MM.1S (cell line): Measurements from ENCODE around the gene THAP6.

Source experiments
- DNase-seq: peaks from one replicate; pipeline ENCODE4 v3.0.0-alpha.2; 2015
- H2AFZ ChIP-seq: fragments of 300-600 bp; sonication (generic); 2 replicates; pipeline ENCODE4 v1.6.0; 2016; ENCODE audit warnings: antibody characterized with exemption, low read length
- H3F3A ChIP-seq: fragments of 300-600 bp; sonication (generic); 2 replicates; pipeline ENCODE4 v1.6.1; 2016; ENCODE audit warnings: mild to moderate bottlenecking, antibody characterized with exemption, low read length, moderate library complexity, mixed read lengths; ENCODE audit not compliant: insufficient read depth
- H3K27ac ChIP-seq: fragments of 300-600 bp; sonication (generic); 2 replicates; pipeline ENCODE4 v1.5.1; 2016; ENCODE audit warnings: mild to moderate bottlenecking, low read length
- H3K27me3 ChIP-seq: fragments of 300-600 bp; sonication (generic); replicated peaks from 2 replicates; pipeline ENCODE4 v1.6.0; 2016; ENCODE audit warnings: low read length; ENCODE audit not compliant: insufficient read depth
- H3K36me3 ChIP-seq: fragments of 300-600 bp; sonication (generic); replicated peaks from 2 replicates; pipeline ENCODE4 v1.6.1; 2016; ENCODE audit warnings: mild to moderate bottlenecking, low read length, mixed read lengths; ENCODE audit not compliant: insufficient read depth
- H3K4me1 ChIP-seq: fragments of 300-600 bp; sonication (generic); 2 replicates; pipeline ENCODE4 v1.6.1; 2016; ENCODE audit warnings: low read length, mixed read lengths
- H3K4me2 ChIP-seq: fragments of 300-600 bp; sonication (generic); 2 replicates; pipeline ENCODE4 v1.6.0; 2016; ENCODE audit warnings: low read depth, low read length
- H3K4me3 ChIP-seq: fragments of 300-600 bp; sonication (generic); 2 replicates; pipeline ENCODE4 v1.5.1; 2016; ENCODE audit warnings: low read length, mixed read lengths
- H3K79me2 ChIP-seq: fragments of 300-600 bp; sonication (generic); 2 replicates; pipeline ENCODE4 v1.6.1; 2016; ENCODE audit warnings: mixed run types, low read length, mixed read lengths
- H3K9ac ChIP-seq: fragments of 300-600 bp; sonication (generic); 2 replicates; pipeline ENCODE4 v1.6.1; 2016; ENCODE audit warnings: low read length, mixed read lengths
- H3K9me2 ChIP-seq: fragments of 300-600 bp; sonication (generic); replicated peaks from 2 replicates; pipeline ENCODE4 v1.6.1; 2016; ENCODE audit warnings: mild to moderate bottlenecking, low read length, mixed read lengths; ENCODE audit not compliant: insufficient read depth
- H3K9me3 ChIP-seq: fragments of 300-600 bp; sonication (generic); replicated peaks from 2 replicates; pipeline ENCODE4 v1.6.1; 2016; ENCODE audit warnings: mild to moderate bottlenecking, low read length, mixed read lengths; ENCODE audit not compliant: insufficient read depth
- H4K20me1 ChIP-seq: fragments of 300-600 bp; sonication (generic); 2 replicates; pipeline ENCODE4 v1.6.1; 2016; ENCODE audit warnings: mild to moderate bottlenecking, low read length, moderate library complexity, mixed read lengths; ENCODE audit not compliant: insufficient read depth
- CTCF ChIP-seq: fragments of 300-600 bp; sonication (generic); IDR thresholded peaks from 2 replicates; pipeline ENCODE4 v1.5.1; 2016; ENCODE audit warnings: antibody characterized with exemption, low read length, mixed read lengths
- EZH2 ChIP-seq: fragments of 300-600 bp; sonication (generic); optimal IDR thresholded peaks from 2 replicates; pipeline ENCODE3; 2017; ENCODE audit warnings: low read depth, mild to moderate bottlenecking, antibody characterized with exemption, low read length, mixed read lengths
- EZH2phosphoT487 ChIP-seq: fragments of 300-600 bp; sonication (generic); IDR thresholded peaks from 2 replicates; pipeline ENCODE4 v1.6.1; 2018; ENCODE audit warnings: antibody characterized with exemption, low read length

THAP6 gene

GRCh38 chr4:75477201-75477600 lies 37.1 kb upstream of the THAP6 start:
- TF ChIP-seq EZH2 (no peak), EZH2phosphoT487 (no peak), CTCF (no peak)
- H3K9ac ChIP-seq = no peak overlapping the region
- no peaks in the 10 kb centered on the region for H3K79me2 ChIP-seq
- no peaks in the 10 kb centered on the region for H3F3A ChIP-seq
- no peak for DNase-seq
- no peak overlapping the region for H3K4me2 ChIP-seq
- no peaks in the 10 kb centered on the region for H3K4me1 ChIP-seq
- H3K9me2 ChIP-seq = no peaks in the 10 kb centered on the region
- no peaks in the 10 kb centered on the region for H3K9me3 ChIP-seq
- H3K27ac ChIP-seq = no peak overlapping the region
- no peaks in the 10 kb centered on the region for H3K27me3 ChIP-seq
- no peaks in the 10 kb centered on the region for H4K20me1 ChIP-seq
- H2AFZ ChIP-seq = no peak overlapping the region
- no peak overlapping the region for H3K4me3 ChIP-seq
- 0 out of 2 replicates have a peak, but pooled peaks cover 4% of the 10 kb centered on the region for H3K36me3 ChIP-seq

DNA sequence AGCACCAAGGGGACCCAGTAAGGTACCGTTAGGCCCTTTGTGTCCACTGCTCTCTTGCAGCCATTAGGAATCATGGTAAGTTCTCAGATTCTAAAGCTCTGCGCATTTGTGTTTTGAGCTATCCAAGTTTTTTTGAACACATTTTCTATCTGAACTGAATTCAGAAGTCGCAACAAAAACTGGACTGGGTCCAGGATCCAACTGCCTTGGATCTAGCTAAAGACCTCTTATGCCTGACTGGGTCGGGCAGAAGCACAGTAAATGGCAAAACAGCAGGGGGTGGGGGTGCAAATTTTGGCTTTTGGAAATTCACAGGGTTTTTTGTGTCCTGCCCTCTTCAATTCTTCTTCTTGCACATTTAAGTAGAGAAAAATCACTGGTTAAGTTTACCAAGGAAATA lies 30.1 kb upstream of the THAP6 start:
- no peaks in the 10 kb centered on the region for H3K79me2 ChIP-seq
- H3K4me2 ChIP-seq = no peak overlapping the region
- no peaks in the 10 kb centered on the region for H3K9me2 ChIP-seq
- no peaks in the 10 kb centered on the region for H3F3A ChIP-seq
- no peaks in the 10 kb centered on the region for H4K20me1 ChIP-seq
- no peaks in the 10 kb centered on the region for H3K4me1 ChIP-seq
- TF ChIP-seq CTCF (no peak), EZH2 (no peak), EZH2phosphoT487 (no peak)
- no peaks in the 10 kb centered on the region for H3K9me3 ChIP-seq
- H3K27me3 ChIP-seq = no peaks in the 10 kb centered on the region
- no peak overlapping the region for H2AFZ ChIP-seq
- H3K9ac ChIP-seq = no peak overlapping the region
- 0 out of 2 replicates have a peak, but pooled peaks cover 7% of the 10 kb centered on the region for H3K36me3 ChIP-seq
- no peak overlapping the region for H3K4me3 ChIP-seq
- DNase-seq = no peak
- no peak overlapping the region for H3K27ac ChIP-seq

- peak; percentile 20; the same call in 1 of the 2 replicates for TF ChIP-seq CTCF
- no peak for TF ChIP-seq EZH2
- Histone ChIP-seq H3K27ac (no peak overlapping the region), H4K20me1 (no peaks in the 10 kb centered on the region), H3K4me3 (no peak overlapping the region), H3K27me3 (no peaks in the 10 kb centered on the region), H3K9me2 (no peaks in the 10 kb centered on the region), H2AFZ (no peak overlapping the region), H3K9me3 (no peaks in the 10 kb centered on the region), H3K4me2 (no peak overlapping the region), H3K79me2 (no peaks in the 10 kb centered on the region), H3K36me3 (no peaks in the 10 kb centered on the region; the same call in 1 of the 2 replicates), H3K4me1 (no peaks in the 10 kb centered on the region), H3F3A (no peaks in the 10 kb centered on the region), H3K9ac (no peak overlapping the region)
- DNase-seq = peak; percentile 50
Observed at GRCh38 chr4:75490155-75490554, 24.1 kb upstream of the THAP6 start.
